ENCODE data around the gene SDR42E1. TPM values are rescaled to one million over a fixed set of nuclear protein-coding genes. Genes with fewer than 3 reads are reported as not detected.
A peak's percentile ranks its signal among the peaks of the same experiment; 100 is the strongest.
"Not testable (repeated sequence)": the region's sequence is repeated elsewhere in the genome, so short reads cannot be mapped to it uniquely, and the experiment has no call there.

Gene SDR42E1
- total RNA-seq, 6 experiments from 2014 or later, result 3.4 to 5.9 (median 4.5) TPM

- Histone ChIP-seq H3K9me3 (no peaks in the 10 kb centered on the region), H3K4me1 (no peaks in the 10 kb centered on the region), H3K4me3 (no peak overlapping the region), H3K36me3 (peaks cover 0 to 14% (median 2%) of the 10 kb centered on the region in 4 donors), H3K27ac (no peak overlapping the region), H3K27me3 (no peaks in the 10 kb centered on the region)
- TF ChIP-seq CTCF (IDR thresholded peaks at IDR 0.05) (no peak), POLR2A (IDR thresholded peaks at IDR 0.05) (no peak)
- 76% methylated on average over 3 of the region's 3 CpGs for WGBS (ENCODE audit: insufficient coverage, low coverage, low lambda C conversion rate, missing lambda C conversion rate)
- DNase-seq, result no peak
- no peak for ATAC-seq
- intact Hi-C loops (cut with DNase I), result no loop called here
Observed at GRCh38 chr16:81995651-81996050, 15.6 kb downstream of the SDR42E1 start.

GRCh38 chr16:81994485-81994884, 16.8 kb downstream of the SDR42E1 start:
- no peak for DNase-seq
- no peak overlapping the region for H3K27ac ChIP-seq
- no peaks in the 10 kb centered on the region for H3K9me3 ChIP-seq
- H3K36me3 ChIP-seq, result peaks cover 0 to 6% (median 0%) of the 10 kb centered on the region in 4 donors
- peak in 1 of 4 donors; percentile 40 for ATAC-seq
- WGBS (ENCODE audit: insufficient coverage, low coverage, low lambda C conversion rate, missing lambda C conversion rate), result 91% methylated on average over 4 of the region's 5 CpGs
- no peaks in the 10 kb centered on the region for H3K27me3 ChIP-seq
- intact Hi-C loops (cut with DNase I), result no loop called here
- H3K4me1 ChIP-seq, result no peaks in the 10 kb centered on the region
- H3K4me3 ChIP-seq, result no peak overlapping the region
- TF ChIP-seq POLR2A (IDR thresholded peaks at IDR 0.05), result no peak
- TF ChIP-seq CTCF (IDR thresholded peaks at IDR 0.05), result peak in 1 of 4 donors; percentile 27

- intact Hi-C loops (cut with DNase I), result no loop called here
- Histone ChIP-seq H3K9me3 (no peaks in the 10 kb centered on the region), H3K4me3 (no peak overlapping the region), H3K4me1 (no peaks in the 10 kb centered on the region), H3K27ac (no peak overlapping the region), H3K27me3 (no peaks in the 10 kb centered on the region), H3K36me3 (no peaks in the 10 kb centered on the region)
- TF ChIP-seq POLR2A (IDR thresholded peaks at IDR 0.05) (no peak), CTCF (IDR thresholded peaks at IDR 0.05) (no peak)
- WGBS (ENCODE audit: insufficient coverage, low coverage, low lambda C conversion rate, missing lambda C conversion rate), result 38% methylated on average over 1 of the region's 3 CpGs
- no peak for ATAC-seq
- no peak for DNase-seq
Observed at GRCh38 chr16:81992859-81993258, 18.4 kb downstream of the SDR42E1 start.

DNA sequence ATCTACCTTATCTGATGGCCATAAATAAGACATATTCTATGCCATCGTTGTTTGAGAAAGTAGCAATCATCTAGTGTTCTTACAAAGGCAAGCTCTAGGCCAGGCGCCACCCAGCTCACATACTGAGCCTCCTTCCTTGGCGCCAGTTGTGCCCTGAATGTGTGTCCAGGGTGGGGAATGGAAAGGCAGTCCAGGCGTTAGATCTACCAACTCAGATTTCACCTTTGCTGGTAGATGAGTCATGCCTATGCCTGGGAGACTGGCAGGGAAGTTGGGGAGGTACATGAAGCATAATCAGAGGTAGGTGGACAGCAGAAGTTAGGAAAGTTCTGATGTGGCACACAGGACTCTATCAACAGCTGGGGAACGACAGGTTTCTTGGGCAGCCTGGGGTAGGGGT, 23.6 kb downstream of the SDR42E1 start:
- Histone ChIP-seq H3K9me3 (no peaks in the 10 kb centered on the region), H3K27ac (no peak overlapping the region), H3K36me3 (no peaks in the 10 kb centered on the region), H3K4me3 (no peak overlapping the region), H3K4me1 (no peaks in the 10 kb centered on the region), H3K27me3 (no peaks in the 10 kb centered on the region)
- no peak for ATAC-seq
- intact Hi-C loops (cut with DNase I), result no loop called here
- DNase-seq, result no peak
- TF ChIP-seq CTCF (IDR thresholded peaks at IDR 0.05) (no peak), POLR2A (IDR thresholded peaks at IDR 0.05) (no peak)
- 65% methylated on average over 4 of the region's 5 CpGs for WGBS (ENCODE audit: insufficient coverage, low coverage, low lambda C conversion rate, missing lambda C conversion rate)

GRCh38 chr16:81987121-81987520, 24.1 kb downstream of the SDR42E1 start:
- 83% methylated on average over 8 of the region's 8 CpGs for WGBS (ENCODE audit: insufficient coverage, low coverage, low lambda C conversion rate, missing lambda C conversion rate)
- ATAC-seq, result no peak
- TF ChIP-seq CTCF (IDR thresholded peaks at IDR 0.05) (no peak), POLR2A (IDR thresholded peaks at IDR 0.05) (no peak)

GRCh38 chr16:81977335-81977942, 33.8 kb downstream of the SDR42E1 start:
- H3K36me3 ChIP-seq; H3K27ac ChIP-seq; H3K4me1 ChIP-seq; ATAC-seq; DNase-seq; H3K27me3 ChIP-seq; H3K9me3 ChIP-seq; H3K4me3 ChIP-seq; intact Hi-C loops (cut with DNase I): not testable (repeated sequence)
- WGBS (ENCODE audit: insufficient coverage, low coverage, low lambda C conversion rate, missing lambda C conversion rate), result 79% methylated on average over 10 of the region's 26 CpGs

More at GRCh38 chr16:81987121-81987520, 24.1 kb downstream of the SDR42E1 start:
- no peak overlapping the region for H3K27ac ChIP-seq
- H3K36me3 ChIP-seq, result no peaks in the 10 kb centered on the region
- H3K4me3 ChIP-seq, result no peak overlapping the region
- no peaks in the 10 kb centered on the region for H3K4me1 ChIP-seq
- no peaks in the 10 kb centered on the region for H3K27me3 ChIP-seq
- intact Hi-C loops (cut with DNase I), result no loop called here
- no peak for DNase-seq
- H3K9me3 ChIP-seq, result no peaks in the 10 kb centered on the region
